Neural cell (in vitro differentiated cells): ENCODE results near the gene PCDH17. TPM values are rescaled to one million over a fixed set of nuclear protein-coding genes. Genes with fewer than 3 reads are reported as not detected.

Experiments
- H2AFZ ChIP-seq: fragments of 200-600, 300-800 bp; sonication (generic), shearing (Covaris generic); 2 replicates; pipeline ENCODE4 v1.6.0; 2014; ENCODE audit warnings: low read depth, mild to moderate bottlenecking, antibody characterized with exemption, low read length, moderate library complexity
- H3F3A ChIP-seq: fragments of 200-600 bp; shearing (Covaris generic); 2 replicates; pipeline ENCODE4 v1.6.1; 2016; ENCODE audit warnings: mild to moderate bottlenecking, moderate library complexity, mixed read lengths, antibody characterized with exemption, low read length; ENCODE audit not compliant: insufficient read depth, poor library complexity, severe bottlenecking
- H3K27ac ChIP-seq: fragments of 200-600, 300-800 bp; sonication (generic), shearing (Covaris generic); 2 replicates; pipeline ENCODE4 v1.5.1; 2014; ENCODE audit warnings: mild to moderate bottlenecking, low read length, moderate library complexity
- H3K27me3 ChIP-seq: fragments of 300-800, 200-600 bp; sonication (generic), shearing (Covaris generic); 2 replicates; pipeline ENCODE4 v1.6.0; 2014; ENCODE audit warnings: mild to moderate bottlenecking, low read depth, low read length, moderate library complexity; ENCODE audit not compliant: insufficient read depth
- H3K36me3 ChIP-seq: fragments of 300-800, 200-600 bp; sonication (generic), shearing (Covaris generic); 2 replicates; pipeline ENCODE4 v1.5.1; 2014; ENCODE audit warnings: mild to moderate bottlenecking, antibody characterized with exemption, low read length, moderate library complexity; ENCODE audit not compliant: insufficient read depth
- H3K4me2 ChIP-seq: fragments of 300-800, 200-600 bp; sonication (generic), shearing (Covaris generic); 2 replicates; pipeline ENCODE4 v1.6.0; 2014; ENCODE audit warnings: mild to moderate bottlenecking, low read length
- H3K4me3 ChIP-seq: fragments of 300-800, 200-600 bp; sonication (generic), shearing (Covaris generic); 2 replicates; pipeline ENCODE4 v1.5.1; 2014; ENCODE audit warnings: mild to moderate bottlenecking, low read length, moderate library complexity
- H3K79me2 ChIP-seq: fragments of 200-600 bp; shearing (Covaris generic); replicated peaks from 2 replicates; pipeline ENCODE4 v1.6.0; 2014; ENCODE audit warnings: mild to moderate bottlenecking, low read length, moderate library complexity; ENCODE audit not compliant: insufficient read depth
- H3K9ac ChIP-seq: fragments of 300-800, 200-600 bp; sonication (generic), shearing (Covaris generic); 2 replicates; pipeline ENCODE4 v1.6.1; 2016; ENCODE audit warnings: mild to moderate bottlenecking, low read length, mixed read lengths
- H3K9me2 ChIP-seq: fragments of 200-600 bp; shearing (Covaris generic); 2 replicates; pipeline ENCODE4 v1.6.1; 2016; ENCODE audit warnings: mild to moderate bottlenecking, low read length, mixed read lengths; ENCODE audit not compliant: insufficient read depth
- H3K9me3 ChIP-seq: fragments of 200-600, 300-800 bp; sonication (generic), shearing (Covaris generic); 2 replicates; pipeline ENCODE4 v1.6.1; 2016; ENCODE audit warnings: mild to moderate bottlenecking, mixed run types, low read length, moderate library complexity, mixed read lengths
- H4K20me1 ChIP-seq: fragments of 200-600 bp; shearing (Covaris generic); 2 replicates; pipeline ENCODE4 v1.6.1; 2016; ENCODE audit warnings: mild to moderate bottlenecking, mixed run types; ENCODE audit not compliant: insufficient read depth
- EP300 ChIP-seq: fragments of 450-650 bp; conservative IDR thresholded peaks from 2 replicates; pipeline ENCODE4 v1.6.1; 2014; ENCODE audit warnings: antibody characterized with exemption, mild to moderate bottlenecking, moderate library complexity; ENCODE audit not compliant: poor library complexity, severe bottlenecking
- EZH2 ChIP-seq: fragments of 200-600, 300-800 bp; shearing (Covaris generic), sonication (generic); IDR thresholded peaks from 2 replicates; pipeline ENCODE4 v1.6.1; 2014; ENCODE audit warnings: antibody characterized with exemption, low read length, borderline replicate concordance, mild to moderate bottlenecking; ENCODE audit not compliant: insufficient read depth, poor library complexity, severe bottlenecking
- MXI1 ChIP-seq: fragments of 450-650 bp; conservative IDR thresholded peaks from 2 replicates; pipeline ENCODE4 v1.6.1; 2014; ENCODE audit warnings: antibody characterized with exemption, mild to moderate bottlenecking; ENCODE audit not compliant: poor library complexity, severe bottlenecking
- POLR2AphosphoS5 ChIP-seq: IDR thresholded peaks from 2 replicates; pipeline ENCODE4 v1.6.1; 2012
- RAD21 ChIP-seq: fragments of 450-650 bp; conservative IDR thresholded peaks from 2 replicates; pipeline ENCODE4 v1.6.1; 2014; ENCODE audit warnings: antibody characterized with exemption, mild to moderate bottlenecking, moderate library complexity
- REST ChIP-seq: IDR thresholded peaks from 2 replicates; pipeline ENCODE4 v1.6.1; 2012; ENCODE audit warnings: borderline replicate concordance
- SMC3 ChIP-seq: fragments of 450-650 bp; conservative IDR thresholded peaks from 2 replicates; pipeline ENCODE4 v1.6.1; 2014; ENCODE audit warnings: antibody characterized with exemption, mild to moderate bottlenecking, moderate library complexity; ENCODE audit not compliant: poor library complexity
- TAF1 ChIP-seq: IDR thresholded peaks from 2 replicates; pipeline ENCODE4 v1.6.1; 2012; ENCODE audit warnings: low read depth
- polyA plus RNA-seq: library from polyadenylated mRNA; depleted of rRNA; stranded (reverse); fragments of >200 nt; gene quantifications from 2 replicates; pipeline ENCODE4 v1.2.3, GENCODE V29; 2014
- TF ChIP-seq, protein P1 (sequence below): fragments of 450-650 bp; IDR thresholded peaks from 2 replicates; pipeline ENCODE4 v1.5.1; 2014; ENCODE audit warnings: antibody characterized with exemption, mild to moderate bottlenecking, moderate library complexity; ENCODE audit not compliant: poor library complexity, severe bottlenecking

Gene PCDH17
- polyA plus RNA-seq, 1 donor from 2014 or later, result 6.5 TPM

GRCh38 chr13:57763689-57764088 is 132.1 kb downstream of the PCDH17 start:
- no peaks in the 10 kb centered on the region for H3K9me3 ChIP-seq
- H3K27me3 ChIP-seq, result no peaks in the 10 kb centered on the region
- H3K79me2 ChIP-seq, result no peaks in the 10 kb centered on the region
- no peak overlapping the region for H2AFZ ChIP-seq
- H3K4me3 ChIP-seq, result no peak overlapping the region
- H3K9ac ChIP-seq, result no peak overlapping the region
- H3K9me2 ChIP-seq, result no peaks in the 10 kb centered on the region
- no peaks in the 10 kb centered on the region for H3K36me3 ChIP-seq
- TF ChIP-seq EP300, result no peak
- no peak for TF ChIP-seq POLR2AphosphoS5
- TF ChIP-seq RAD21, result no peak
- TF ChIP-seq TAF1, result no peak
- TF ChIP-seq, protein P1, sequence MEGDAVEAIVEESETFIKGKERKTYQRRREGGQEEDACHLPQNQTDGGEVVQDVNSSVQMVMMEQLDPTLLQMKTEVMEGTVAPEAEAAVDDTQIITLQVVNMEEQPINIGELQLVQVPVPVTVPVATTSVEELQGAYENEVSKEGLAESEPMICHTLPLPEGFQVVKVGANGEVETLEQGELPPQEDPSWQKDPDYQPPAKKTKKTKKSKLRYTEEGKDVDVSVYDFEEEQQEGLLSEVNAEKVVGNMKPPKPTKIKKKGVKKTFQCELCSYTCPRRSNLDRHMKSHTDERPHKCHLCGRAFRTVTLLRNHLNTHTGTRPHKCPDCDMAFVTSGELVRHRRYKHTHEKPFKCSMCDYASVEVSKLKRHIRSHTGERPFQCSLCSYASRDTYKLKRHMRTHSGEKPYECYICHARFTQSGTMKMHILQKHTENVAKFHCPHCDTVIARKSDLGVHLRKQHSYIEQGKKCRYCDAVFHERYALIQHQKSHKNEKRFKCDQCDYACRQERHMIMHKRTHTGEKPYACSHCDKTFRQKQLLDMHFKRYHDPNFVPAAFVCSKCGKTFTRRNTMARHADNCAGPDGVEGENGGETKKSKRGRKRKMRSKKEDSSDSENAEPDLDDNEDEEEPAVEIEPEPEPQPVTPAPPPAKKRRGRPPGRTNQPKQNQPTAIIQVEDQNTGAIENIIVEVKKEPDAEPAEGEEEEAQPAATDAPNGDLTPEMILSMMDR, result no peak
- no peak for TF ChIP-seq MXI1
- TF ChIP-seq REST, result no peak
- TF ChIP-seq EZH2, result no peak
- TF ChIP-seq SMC3, result no peak
- no peak overlapping the region for H3K27ac ChIP-seq
- H3K4me2 ChIP-seq, result no peak overlapping the region
- no peaks in the 10 kb centered on the region for H3F3A ChIP-seq
- H4K20me1 ChIP-seq, result no peaks in the 10 kb centered on the region
